ENCODE results near the gene TRPC4. TPM values are rescaled to one million over a fixed set of nuclear protein-coding genes. Genes with fewer than 3 reads are reported as not detected.

The TRPC4 gene
- total RNA-seq, 1 experiment from 2014 or later: 0.10 TPM

- in situ Hi-C loops (cut with HindIII; ENCODE audit: low pct_unique_long_range_greater_than_20kb, low sequenced_read_pairs) (no loop called here), intact Hi-C loops (cut with micrococcal nuclease; ENCODE audit: unreplicated experiment) (no loop called here)
- Histone ChIP-seq H3K4me3 (ENCODE audit: low read depth in 2 of 2, low read length in 2 of 2) (no peak overlapping the region), H3K9me3 (ENCODE audit: control insufficient read depth, insufficient read depth, low read depth, low read length) (no peaks in the 10 kb centered on the region), H3K27ac (ENCODE audit: low read length) (no peak overlapping the region), H3K36me3 (ENCODE audit: control insufficient read depth, insufficient read depth, low read length) (no peaks in the 10 kb centered on the region), H3K4me1 (ENCODE audit: control insufficient read depth, insufficient read depth, low read length) (no peaks in the 10 kb centered on the region), H3K27me3 (ENCODE audit: control insufficient read depth, insufficient read depth, low read length) (no peaks in the 10 kb centered on the region)
- no TSS peak for BruUV-seq (replicated peaks)
- POLR2A ChIA-PET: no interaction called here
- DNase-seq (ENCODE audit: low read depth, low spot score): no peak
- CTCF ChIA-PET: no interaction called here
- no peak for ATAC-seq
- TF ChIP-seq POLR2AphosphoS5 (IDR thresholded peaks at IDR 0.05; ENCODE audit: low read depth, low read length) (no peak), CTCF (IDR thresholded peaks at IDR 0.05) (no peak), TCF7L2 (IDR thresholded peaks at IDR 0.05; ENCODE audit: low read depth, low read length) (no peak)
Measured at GRCh38 chr13:37617173-37617572, 252.4 kb downstream of the TRPC4 start.

DNA sequence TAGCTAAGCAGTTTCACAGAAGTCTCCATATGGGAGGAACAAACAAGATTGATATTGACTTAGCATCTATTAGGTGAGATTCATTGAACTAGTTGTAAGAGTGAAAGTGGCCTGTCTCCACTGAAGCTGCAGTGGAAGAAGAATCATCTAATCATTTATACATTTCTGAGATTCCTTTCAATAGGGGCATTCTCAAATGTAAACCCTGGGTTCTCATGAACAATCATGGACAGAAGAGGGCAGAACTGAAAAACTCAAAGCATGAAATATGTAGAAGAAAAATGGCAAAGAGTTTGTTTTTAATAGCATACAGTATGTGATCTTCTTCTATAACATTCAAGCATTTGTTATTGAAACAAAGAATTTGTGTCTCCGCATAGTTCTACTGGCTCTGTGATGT is 253.4 kb downstream of the TRPC4 start:
- no peaks in the 10 kb centered on the region for H3K27me3 ChIP-seq (ENCODE audit: control insufficient read depth, insufficient read depth, low read length)
- in situ Hi-C loops (cut with HindIII; ENCODE audit: low pct_unique_long_range_greater_than_20kb, low sequenced_read_pairs): no loop called here
- ChIA-PET POLR2A (no interaction called here), CTCF (no interaction called here)
- intact Hi-C loops (cut with micrococcal nuclease; ENCODE audit: unreplicated experiment): no loop called here
- no peak for TF ChIP-seq TCF7L2 (IDR thresholded peaks at IDR 0.05; ENCODE audit: low read depth, low read length)
- H3K27ac ChIP-seq (ENCODE audit: low read length): no peak overlapping the region
- no TSS peak for BruUV-seq (replicated peaks)
- no peaks in the 10 kb centered on the region for H3K36me3 ChIP-seq (ENCODE audit: control insufficient read depth, insufficient read depth, low read length)
- no peaks in the 10 kb centered on the region for H3K9me3 ChIP-seq (ENCODE audit: control insufficient read depth, insufficient read depth, low read depth, low read length)
- no peaks in the 10 kb centered on the region for H3K4me1 ChIP-seq (ENCODE audit: control insufficient read depth, insufficient read depth, low read length)
- no peak overlapping the region for H3K4me3 ChIP-seq (ENCODE audit: low read depth in 2 of 2, low read length in 2 of 2)
- ATAC-seq (no peak), DNase-seq (ENCODE audit: low read depth, low spot score) (no peak)

GRCh38 chr13:37615276-37615675 is 254.3 kb downstream of the TRPC4 start:
- in situ Hi-C loops (cut with HindIII; ENCODE audit: low pct_unique_long_range_greater_than_20kb, low sequenced_read_pairs): no loop called here
- BruUV-seq (replicated peaks): no TSS peak
- Histone ChIP-seq H3K4me1 (ENCODE audit: control insufficient read depth, insufficient read depth, low read length) (no peaks in the 10 kb centered on the region), H3K27me3 (ENCODE audit: control insufficient read depth, insufficient read depth, low read length) (no peaks in the 10 kb centered on the region), H3K4me3 (ENCODE audit: low read depth in 2 of 2, low read length in 2 of 2) (no peak overlapping the region), H3K36me3 (ENCODE audit: control insufficient read depth, insufficient read depth, low read length) (no peaks in the 10 kb centered on the region), H3K27ac (ENCODE audit: low read length) (no peak overlapping the region), H3K9me3 (ENCODE audit: control insufficient read depth, insufficient read depth, low read depth, low read length) (no peaks in the 10 kb centered on the region)
- ChIA-PET POLR2A (no interaction called here), CTCF (no interaction called here)
- intact Hi-C loops (cut with micrococcal nuclease; ENCODE audit: unreplicated experiment): no loop called here
- no peak for DNase-seq (ENCODE audit: low read depth, low spot score)
- ATAC-seq: no peak
- TF ChIP-seq SIN3A (IDR thresholded peaks at IDR 0.05; ENCODE audit: borderline replicate concordance, insufficient read depth, low read depth, low read length) (no peak), CTCF (IDR thresholded peaks at IDR 0.05) (no peak), POLR2AphosphoS5 (IDR thresholded peaks at IDR 0.05; ENCODE audit: low read depth, low read length) (no peak), TCF7L2 (IDR thresholded peaks at IDR 0.05; ENCODE audit: low read depth, low read length) (no peak)
- TF ChIP-seq, protein P1, sequence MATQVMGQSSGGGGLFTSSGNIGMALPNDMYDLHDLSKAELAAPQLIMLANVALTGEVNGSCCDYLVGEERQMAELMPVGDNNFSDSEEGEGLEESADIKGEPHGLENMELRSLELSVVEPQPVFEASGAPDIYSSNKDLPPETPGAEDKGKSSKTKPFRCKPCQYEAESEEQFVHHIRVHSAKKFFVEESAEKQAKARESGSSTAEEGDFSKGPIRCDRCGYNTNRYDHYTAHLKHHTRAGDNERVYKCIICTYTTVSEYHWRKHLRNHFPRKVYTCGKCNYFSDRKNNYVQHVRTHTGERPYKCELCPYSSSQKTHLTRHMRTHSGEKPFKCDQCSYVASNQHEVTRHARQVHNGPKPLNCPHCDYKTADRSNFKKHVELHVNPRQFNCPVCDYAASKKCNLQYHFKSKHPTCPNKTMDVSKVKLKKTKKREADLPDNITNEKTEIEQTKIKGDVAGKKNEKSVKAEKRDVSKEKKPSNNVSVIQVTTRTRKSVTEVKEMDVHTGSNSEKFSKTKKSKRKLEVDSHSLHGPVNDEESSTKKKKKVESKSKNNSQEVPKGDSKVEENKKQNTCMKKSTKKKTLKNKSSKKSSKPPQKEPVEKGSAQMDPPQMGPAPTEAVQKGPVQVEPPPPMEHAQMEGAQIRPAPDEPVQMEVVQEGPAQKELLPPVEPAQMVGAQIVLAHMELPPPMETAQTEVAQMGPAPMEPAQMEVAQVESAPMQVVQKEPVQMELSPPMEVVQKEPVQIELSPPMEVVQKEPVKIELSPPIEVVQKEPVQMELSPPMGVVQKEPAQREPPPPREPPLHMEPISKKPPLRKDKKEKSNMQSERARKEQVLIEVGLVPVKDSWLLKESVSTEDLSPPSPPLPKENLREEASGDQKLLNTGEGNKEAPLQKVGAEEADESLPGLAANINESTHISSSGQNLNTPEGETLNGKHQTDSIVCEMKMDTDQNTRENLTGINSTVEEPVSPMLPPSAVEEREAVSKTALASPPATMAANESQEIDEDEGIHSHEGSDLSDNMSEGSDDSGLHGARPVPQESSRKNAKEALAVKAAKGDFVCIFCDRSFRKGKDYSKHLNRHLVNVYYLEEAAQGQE (IDR thresholded peaks at IDR 0.05; ENCODE audit: insufficient read depth in 1 of 2, low read depth in 2 of 2, low read length in 1 of 2): no peak
